ENCODE measurements around the gene PHACTR4. TPM values are rescaled to one million over a fixed set of nuclear protein-coding genes. Genes with fewer than 3 reads are reported as not detected.

Gene PHACTR4
- total and polyA plus RNA-seq, 10 of the 15 experiments (the other 5 are each of a cell fraction or from before 2014, with no cell fraction given), result 8.9 to 34.2 (median 12.5) TPM

DNA sequence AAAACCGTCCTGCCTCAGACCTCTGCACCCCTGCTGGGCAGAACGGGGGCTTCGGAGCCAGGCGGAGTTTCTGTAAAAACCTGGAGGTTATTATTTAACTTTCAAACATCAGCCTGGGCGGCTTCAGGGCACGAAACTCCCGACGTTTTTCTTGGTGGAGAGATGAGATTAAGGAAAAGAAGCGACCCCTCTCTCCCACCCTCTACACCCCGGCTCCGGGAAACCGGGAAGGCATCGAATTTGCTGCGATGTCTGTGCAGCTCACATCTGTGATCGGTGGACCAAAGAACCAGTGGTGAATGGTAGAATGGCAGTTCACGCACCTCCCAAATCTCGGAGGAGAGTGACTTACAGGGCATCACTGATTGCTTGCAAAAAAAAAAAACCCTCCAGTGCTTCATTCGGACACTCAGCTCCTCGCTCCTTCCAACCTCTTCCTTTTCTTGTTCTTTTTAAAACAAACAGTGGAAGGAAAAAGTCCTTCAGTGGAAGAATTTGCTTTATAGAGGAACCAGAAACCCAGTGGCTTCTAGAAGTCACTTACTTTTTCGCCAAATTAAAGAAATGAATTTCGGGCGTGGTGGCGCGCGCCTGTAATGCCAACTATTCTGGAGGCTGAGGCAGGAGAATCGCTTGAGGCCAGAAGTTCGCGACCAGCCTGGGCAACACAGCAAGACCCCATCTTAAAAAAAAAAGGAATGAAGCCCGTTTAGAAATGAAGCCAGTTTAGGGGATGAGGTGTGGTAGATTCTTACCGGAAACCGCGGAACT, 884 bp downstream of the PHACTR4 start (continued):
- TF ChIP-seq, protein P1, sequence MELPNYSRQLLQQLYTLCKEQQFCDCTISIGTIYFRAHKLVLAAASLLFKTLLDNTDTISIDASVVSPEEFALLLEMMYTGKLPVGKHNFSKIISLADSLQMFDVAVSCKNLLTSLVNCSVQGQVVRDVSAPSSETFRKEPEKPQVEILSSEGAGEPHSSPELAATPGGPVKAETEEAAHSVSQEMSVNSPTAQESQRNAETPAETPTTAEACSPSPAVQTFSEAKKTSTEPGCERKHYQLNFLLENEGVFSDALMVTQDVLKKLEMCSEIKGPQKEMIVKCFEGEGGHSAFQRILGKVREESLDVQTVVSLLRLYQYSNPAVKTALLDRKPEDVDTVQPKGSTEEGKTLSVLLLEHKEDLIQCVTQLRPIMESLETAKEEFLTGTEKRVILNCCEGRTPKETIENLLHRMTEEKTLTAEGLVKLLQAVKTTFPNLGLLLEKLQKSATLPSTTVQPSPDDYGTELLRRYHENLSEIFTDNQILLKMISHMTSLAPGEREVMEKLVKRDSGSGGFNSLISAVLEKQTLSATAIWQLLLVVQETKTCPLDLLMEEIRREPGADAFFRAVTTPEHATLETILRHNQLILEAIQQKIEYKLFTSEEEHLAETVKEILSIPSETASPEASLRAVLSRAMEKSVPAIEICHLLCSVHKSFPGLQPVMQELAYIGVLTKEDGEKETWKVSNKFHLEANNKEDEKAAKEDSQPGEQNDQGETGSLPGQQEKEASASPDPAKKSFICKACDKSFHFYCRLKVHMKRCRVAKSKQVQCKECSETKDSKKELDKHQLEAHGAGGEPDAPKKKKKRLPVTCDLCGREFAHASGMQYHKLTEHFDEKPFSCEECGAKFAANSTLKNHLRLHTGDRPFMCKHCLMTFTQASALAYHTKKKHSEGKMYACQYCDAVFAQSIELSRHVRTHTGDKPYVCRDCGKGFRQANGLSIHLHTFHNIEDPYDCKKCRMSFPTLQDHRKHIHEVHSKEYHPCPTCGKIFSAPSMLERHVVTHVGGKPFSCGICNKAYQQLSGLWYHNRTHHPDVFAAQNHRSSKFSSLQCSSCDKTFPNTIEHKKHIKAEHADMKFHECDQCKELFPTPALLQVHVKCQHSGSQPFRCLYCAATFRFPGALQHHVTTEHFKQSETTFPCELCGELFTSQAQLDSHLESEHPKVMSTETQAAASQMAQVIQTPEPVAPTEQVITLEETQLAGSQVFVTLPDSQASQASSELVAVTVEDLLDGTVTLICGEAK (IDR thresholded peaks at IDR 0.05; ENCODE audit: borderline replicate concordance), result 0 out of 2 replicates have a peak, but pooled peaks have one; percentile 40
- no peak for TF ChIP-seq IKZF1 (conservative IDR thresholded peaks at IDR 0.05)
- TF ChIP-seq, protein P2, sequence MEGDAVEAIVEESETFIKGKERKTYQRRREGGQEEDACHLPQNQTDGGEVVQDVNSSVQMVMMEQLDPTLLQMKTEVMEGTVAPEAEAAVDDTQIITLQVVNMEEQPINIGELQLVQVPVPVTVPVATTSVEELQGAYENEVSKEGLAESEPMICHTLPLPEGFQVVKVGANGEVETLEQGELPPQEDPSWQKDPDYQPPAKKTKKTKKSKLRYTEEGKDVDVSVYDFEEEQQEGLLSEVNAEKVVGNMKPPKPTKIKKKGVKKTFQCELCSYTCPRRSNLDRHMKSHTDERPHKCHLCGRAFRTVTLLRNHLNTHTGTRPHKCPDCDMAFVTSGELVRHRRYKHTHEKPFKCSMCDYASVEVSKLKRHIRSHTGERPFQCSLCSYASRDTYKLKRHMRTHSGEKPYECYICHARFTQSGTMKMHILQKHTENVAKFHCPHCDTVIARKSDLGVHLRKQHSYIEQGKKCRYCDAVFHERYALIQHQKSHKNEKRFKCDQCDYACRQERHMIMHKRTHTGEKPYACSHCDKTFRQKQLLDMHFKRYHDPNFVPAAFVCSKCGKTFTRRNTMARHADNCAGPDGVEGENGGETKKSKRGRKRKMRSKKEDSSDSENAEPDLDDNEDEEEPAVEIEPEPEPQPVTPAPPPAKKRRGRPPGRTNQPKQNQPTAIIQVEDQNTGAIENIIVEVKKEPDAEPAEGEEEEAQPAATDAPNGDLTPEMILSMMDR (IDR thresholded peaks at IDR 0.05 in 2 of 3, conservative IDR thresholded peaks at IDR 0.05 in 1 of 3; ENCODE audit: control insufficient read depth in 2 of 3, extremely low read depth in 1 of 3, insufficient read depth in 1 of 3, low read depth in 3 of 3, low read length in 3 of 3), result peak in 1 of 3 experiments; percentile 13; a peak in 1 of 6 replicates
